Upper lobe of right lung (tissue), 1 donor: Measurements from ENCODE around the gene INPP5A. TPM values are rescaled to one million over a fixed set of nuclear protein-coding genes. Genes with fewer than 3 reads are reported as not detected.

Experiments used
- ATAC-seq: fragments of 200-7000 bp; cut with Tn5 transposase; one replicate; pipeline ENCODE4 v1.9.1; 2020; ENCODE audit warnings: mild to moderate bottlenecking, moderate library complexity
- DNase-seq: peaks from one replicate; pipeline ENCODE4 v3.0.0-alpha.2; 2020
- H3K27ac ChIP-seq: fragments of 200-600 bp; one replicate; pipeline ENCODE4 v1.8.0; 2022
- H3K27me3 ChIP-seq: fragments of 200-600 bp; one replicate; pipeline ENCODE4 v1.8.0; 2022; ENCODE audit warnings: mild to moderate bottlenecking
- H3K36me3 ChIP-seq: fragments of 200-600 bp; one replicate; pipeline ENCODE4 v1.8.0; 2022
- H3K4me1 ChIP-seq: fragments of 200-600 bp; one replicate; pipeline ENCODE4 v1.8.0; 2022
- H3K4me3 ChIP-seq: fragments of 200-600 bp; one replicate; pipeline ENCODE4 v1.8.0; 2022; ENCODE audit warnings: mild to moderate bottlenecking
- H3K9me3 ChIP-seq: fragments of 200-600 bp; one replicate; pipeline ENCODE4 v1.8.0; 2022
- CTCF ChIP-seq: fragments of 200-600 bp; IDR thresholded peaks from one replicate; pipeline ENCODE4 v1.8.0; 2022; ENCODE audit warnings: antibody characterized with exemption
- intact Hi-C: fragments of 100-400 bp; cut with DNase I; formaldehyde crosslinking; loops from one replicate; pipeline ENCODE4 v1.11.0; 2022
- total RNA-seq: library from RNA; stranded (reverse); fragmentation: NEBNext Ultra II Directional; extraction: Animal tissue kit (Norgen Biotek cat#: 25700); gene quantifications from one replicate; pipeline ENCODE4 v1.2.1, GENCODE V29; 2021
- donor health status: DM: no; HTN: yes; CAD: no; lungs with severe emphysema.

Gene INPP5A
- total RNA-seq, 1 donor from 2014 or later, result 38.3 TPM

- intact Hi-C loops, result no loop called here
- TF ChIP-seq CTCF, result no peak
- H3K27me3 ChIP-seq, result no peaks in the 10 kb centered on the region
- H3K4me3 ChIP-seq, result no peak overlapping the region
- no peak for ATAC-seq
- no peak for DNase-seq
- no peaks in the 10 kb centered on the region for H3K9me3 ChIP-seq
- H3K4me1 ChIP-seq, result no peaks in the 10 kb centered on the region
- H3K36me3 ChIP-seq, result no peaks in the 10 kb centered on the region
- no peak overlapping the region for H3K27ac ChIP-seq
Observed at GRCh38 chr10:132802048-132802447, 264.5 kb downstream of the INPP5A start.

GRCh38 chr10:132802694-132803320 is 265.2 kb downstream of the INPP5A start:
- intact Hi-C loops, result no loop called here

GRCh38 chr10:132803416-132804210 is 266.0 kb downstream of the INPP5A start:
- no peak for DNase-seq

More at GRCh38 chr10:132802694-132803320, 265.2 kb downstream of the INPP5A start:
- Histone ChIP-seq H3K27ac (no peak overlapping the region), H3K36me3 (no peaks in the 10 kb centered on the region), H3K4me1 (no peaks in the 10 kb centered on the region), H3K9me3 (no peaks in the 10 kb centered on the region), H3K27me3 (no peaks in the 10 kb centered on the region), H3K4me3 (no peak overlapping the region)
- ATAC-seq (no peak), DNase-seq (no peak)
- TF ChIP-seq CTCF, result no peak

GRCh38 chr10:132804287-132804686 is 266.7 kb downstream of the INPP5A start:
- DNase-seq (no peak), ATAC-seq (no peak)
- no peak for TF ChIP-seq CTCF
- intact Hi-C loops, result no loop called here
- no peaks in the 10 kb centered on the region for H3K9me3 ChIP-seq
- H3K27me3 ChIP-seq, result peaks cover 6% of the 10 kb centered on the region
- H3K4me1 ChIP-seq, result no peaks in the 10 kb centered on the region
- H3K4me3 ChIP-seq, result no peak overlapping the region
- H3K36me3 ChIP-seq, result no peaks in the 10 kb centered on the region
- no peak overlapping the region for H3K27ac ChIP-seq

More at GRCh38 chr10:132803416-132804210, 266.0 kb downstream of the INPP5A start:
- ATAC-seq, result no peak
- no peak overlapping the region for H3K27ac ChIP-seq
- peaks cover 4% of the 10 kb centered on the region for H3K27me3 ChIP-seq
- no peaks in the 10 kb centered on the region for H3K4me1 ChIP-seq
- H3K36me3 ChIP-seq, result no peaks in the 10 kb centered on the region
- no peaks in the 10 kb centered on the region for H3K9me3 ChIP-seq
- no peak for TF ChIP-seq CTCF
- intact Hi-C loops, result no loop called here
- no peak overlapping the region for H3K4me3 ChIP-seq

- H3K9me3 ChIP-seq, result no peaks in the 10 kb centered on the region
- ATAC-seq (no peak), DNase-seq (no peak)
- peaks cover 6% of the 10 kb centered on the region for H3K27me3 ChIP-seq
- intact Hi-C loops, result no loop called here
- H3K4me3 ChIP-seq, result no peak overlapping the region
- no peaks in the 10 kb centered on the region for H3K36me3 ChIP-seq
- no peak overlapping the region for H3K27ac ChIP-seq
- no peaks in the 10 kb centered on the region for H3K4me1 ChIP-seq
- TF ChIP-seq CTCF, result no peak
Observed at GRCh38 chr10:132804785-132805426, 267.3 kb downstream of the INPP5A start.
